UCSD-AML1 (cell line): ENCODE data around the gene DYNC1I2.
"Not testable (repeated sequence)": the region's sequence is repeated elsewhere in the genome, so short reads cannot be mapped to it uniquely, and the experiment has no call there.

Experiments used
- DNase-seq: peaks from one replicate; lab custom pipeline; 2025; ENCODE audit not compliant: unreplicated experiment; lab: John Stamatoyannopoulos, UW

DYNC1I2 gene

GRCh38 chr2:171772373-171772772, 85.1 kb downstream of the DYNC1I2 start:
- DNase-seq, result no peak

- DNase-seq, result not testable (repeated sequence)
These were observed 87.3 kb downstream of the DYNC1I2 start for GRCh38 chr2:171774581-171774980.

- DNase-seq, result no peak
These were observed 91.2 kb downstream of the DYNC1I2 start for GRCh38 chr2:171778515-171778914.

- no peak for DNase-seq
These were observed 98.2 kb downstream of the DYNC1I2 start for GRCh38 chr2:171785450-171785849.

- DNase-seq, result no peak
These were observed 100.2 kb downstream of the DYNC1I2 start for GRCh38 chr2:171787333-171788072.

- DNase-seq, result no peak
These were observed 101.2 kb downstream of the DYNC1I2 start for GRCh38 chr2:171788316-171788993.

- DNase-seq, result no peak
These were observed 102.7 kb downstream of the DYNC1I2 start for GRCh38 chr2:171789956-171790355.

GRCh38 chr2:171791361-171791760, 104.1 kb downstream of the DYNC1I2 start:
- no peak for DNase-seq

- no peak for DNase-seq
These were observed 104.9 kb downstream of the DYNC1I2 start for GRCh38 chr2:171792157-171792556.

- DNase-seq, result no peak
These were observed 105.8 kb downstream of the DYNC1I2 start for GRCh38 chr2:171792886-171793580.

GRCh38 chr2:171793691-171794678, 106.7 kb downstream of the DYNC1I2 start:
- no peak for DNase-seq

- no peak for DNase-seq
These were observed 107.6 kb downstream of the DYNC1I2 start for GRCh38 chr2:171794918-171795317.
